GM21447 (cell line): Measurements from ENCODE around the gene ERICH3.

ENCODE experiments used
- ATAC-seq: cut with Tn5 transposase; IDR thresholded peaks from one replicate; pipeline ENCODE4 v1.9.1; 2021; ENCODE audit not compliant: unreplicated experiment

ERICH3 gene

GRCh38 chr1:74522148-74522547 lies 151.4 kb downstream of the ERICH3 start:
- no peak for ATAC-seq
